ENCODE results near the gene SPATA24.

DNA sequence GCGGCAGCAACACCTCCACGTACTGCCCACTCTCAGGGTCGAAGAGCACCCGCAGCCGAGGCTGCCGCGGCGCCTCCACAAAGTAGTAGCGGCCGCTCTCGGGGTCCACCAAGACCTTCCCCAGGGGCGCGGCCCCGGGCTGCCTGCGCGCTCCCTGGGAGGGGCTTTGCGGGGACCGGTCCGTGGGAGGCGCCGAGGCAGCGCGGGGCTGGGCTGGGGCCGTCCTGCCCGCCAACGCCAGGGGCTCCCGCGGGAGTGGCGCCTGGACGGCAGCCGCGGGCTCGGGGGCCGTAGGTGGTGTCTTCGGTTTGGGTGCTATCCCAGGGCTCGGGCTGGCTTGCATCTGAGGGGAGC, 11.6 kb downstream of the SPATA24 start:
- TF ChIP-seq EP300 (IDR thresholded peaks at IDR 0.05; ENCODE audit: borderline replicate concordance) (no peak), NFIC (IDR thresholded peaks at IDR 0.05) (no peak), CREB1 (IDR thresholded peaks at IDR 0.05; ENCODE audit: low read depth) (no peak), TAF1 (IDR thresholded peaks at IDR 0.05; ENCODE audit: low read depth) (no peak), RAD21 (IDR thresholded peaks at IDR 0.05; ENCODE audit: low read depth) (no peak), TEAD4 (IDR thresholded peaks at IDR 0.05) (no peak), TCF12 (IDR thresholded peaks at IDR 0.05; ENCODE audit: low read depth) (no peak)
- TF ChIP-seq, protein P1, sequence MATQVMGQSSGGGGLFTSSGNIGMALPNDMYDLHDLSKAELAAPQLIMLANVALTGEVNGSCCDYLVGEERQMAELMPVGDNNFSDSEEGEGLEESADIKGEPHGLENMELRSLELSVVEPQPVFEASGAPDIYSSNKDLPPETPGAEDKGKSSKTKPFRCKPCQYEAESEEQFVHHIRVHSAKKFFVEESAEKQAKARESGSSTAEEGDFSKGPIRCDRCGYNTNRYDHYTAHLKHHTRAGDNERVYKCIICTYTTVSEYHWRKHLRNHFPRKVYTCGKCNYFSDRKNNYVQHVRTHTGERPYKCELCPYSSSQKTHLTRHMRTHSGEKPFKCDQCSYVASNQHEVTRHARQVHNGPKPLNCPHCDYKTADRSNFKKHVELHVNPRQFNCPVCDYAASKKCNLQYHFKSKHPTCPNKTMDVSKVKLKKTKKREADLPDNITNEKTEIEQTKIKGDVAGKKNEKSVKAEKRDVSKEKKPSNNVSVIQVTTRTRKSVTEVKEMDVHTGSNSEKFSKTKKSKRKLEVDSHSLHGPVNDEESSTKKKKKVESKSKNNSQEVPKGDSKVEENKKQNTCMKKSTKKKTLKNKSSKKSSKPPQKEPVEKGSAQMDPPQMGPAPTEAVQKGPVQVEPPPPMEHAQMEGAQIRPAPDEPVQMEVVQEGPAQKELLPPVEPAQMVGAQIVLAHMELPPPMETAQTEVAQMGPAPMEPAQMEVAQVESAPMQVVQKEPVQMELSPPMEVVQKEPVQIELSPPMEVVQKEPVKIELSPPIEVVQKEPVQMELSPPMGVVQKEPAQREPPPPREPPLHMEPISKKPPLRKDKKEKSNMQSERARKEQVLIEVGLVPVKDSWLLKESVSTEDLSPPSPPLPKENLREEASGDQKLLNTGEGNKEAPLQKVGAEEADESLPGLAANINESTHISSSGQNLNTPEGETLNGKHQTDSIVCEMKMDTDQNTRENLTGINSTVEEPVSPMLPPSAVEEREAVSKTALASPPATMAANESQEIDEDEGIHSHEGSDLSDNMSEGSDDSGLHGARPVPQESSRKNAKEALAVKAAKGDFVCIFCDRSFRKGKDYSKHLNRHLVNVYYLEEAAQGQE (IDR thresholded peaks at IDR 0.05; ENCODE audit: low read depth) = no peak
- TF ChIP-seq, protein P2, sequence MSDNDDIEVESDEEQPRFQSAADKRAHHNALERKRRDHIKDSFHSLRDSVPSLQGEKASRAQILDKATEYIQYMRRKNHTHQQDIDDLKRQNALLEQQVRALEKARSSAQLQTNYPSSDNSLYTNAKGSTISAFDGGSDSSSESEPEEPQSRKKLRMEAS (IDR thresholded peaks at IDR 0.05) = no peak
- TF ChIP-seq, protein P3, sequence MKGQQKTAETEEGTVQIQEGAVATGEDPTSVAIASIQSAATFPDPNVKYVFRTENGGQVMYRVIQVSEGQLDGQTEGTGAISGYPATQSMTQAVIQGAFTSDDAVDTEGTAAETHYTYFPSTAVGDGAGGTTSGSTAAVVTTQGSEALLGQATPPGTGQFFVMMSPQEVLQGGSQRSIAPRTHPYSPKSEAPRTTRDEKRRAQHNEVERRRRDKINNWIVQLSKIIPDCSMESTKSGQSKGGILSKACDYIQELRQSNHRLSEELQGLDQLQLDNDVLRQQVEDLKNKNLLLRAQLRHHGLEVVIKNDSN (IDR thresholded peaks at IDR 0.05) = no peak

Measured in Ishikawa (cell line).